Thyroid gland (tissue), 4 donors: Measurements from ENCODE around the gene SLC4A4.

ENCODE experiments used
- POLR2A ChIP-seq, 2 donors: fragments of 450-650 bp; IDR thresholded peaks; one replicate each; pipeline ENCODE4 v1.6.1; 2017; ENCODE audit warnings: antibody characterized with exemption in 2 of 2, mild to moderate bottlenecking in 2 of 2, moderate library complexity in 1 of 2
- TF ChIP-seq, protein P1 (sequence below), 6 experiments: fragments of 200-600 bp in 3 of 6; fragments of 450-650 bp in 3 of 6; sonication (generic) in 3 of 6; IDR thresholded peaks; one replicate each; pipeline ENCODE4 v1.5.1; 2016 to 2019; ENCODE audit warnings: antibody characterized with exemption in 6 of 6, mild to moderate bottlenecking in 2 of 6, inconsistent platforms in 1 of 6, moderate library complexity in 1 of 6

DNA sequence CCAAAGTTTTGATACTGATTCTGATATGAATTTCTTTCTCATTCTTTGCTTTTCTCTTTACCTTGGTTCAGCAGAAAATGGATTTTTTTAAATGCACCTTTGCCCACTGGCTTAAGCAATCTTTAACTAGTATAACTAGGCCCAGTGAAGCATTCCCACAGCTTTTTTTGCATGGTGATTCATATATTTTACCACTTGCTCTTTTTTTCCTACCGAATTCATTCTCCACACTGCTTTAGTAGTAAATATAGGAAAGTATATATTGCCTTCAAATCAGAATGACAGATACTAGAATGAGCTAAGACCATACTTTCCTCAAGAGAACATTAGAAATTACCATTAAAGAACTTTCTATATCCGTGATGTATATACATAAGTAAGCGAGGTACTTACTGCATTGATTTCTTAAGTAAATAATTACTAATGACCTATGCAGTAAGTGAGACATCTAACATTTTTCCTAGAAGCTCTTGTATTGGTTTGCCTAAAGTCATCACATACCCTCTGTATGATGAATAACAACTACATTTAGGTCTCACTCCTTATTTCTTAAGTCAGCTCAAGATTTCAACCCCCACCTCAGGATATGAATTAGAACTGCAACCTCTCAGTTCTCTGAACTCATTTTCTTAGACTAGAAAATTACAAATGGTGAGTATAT is 44.2 kb downstream of the SLC4A4 start:
- TF ChIP-seq, protein P1, sequence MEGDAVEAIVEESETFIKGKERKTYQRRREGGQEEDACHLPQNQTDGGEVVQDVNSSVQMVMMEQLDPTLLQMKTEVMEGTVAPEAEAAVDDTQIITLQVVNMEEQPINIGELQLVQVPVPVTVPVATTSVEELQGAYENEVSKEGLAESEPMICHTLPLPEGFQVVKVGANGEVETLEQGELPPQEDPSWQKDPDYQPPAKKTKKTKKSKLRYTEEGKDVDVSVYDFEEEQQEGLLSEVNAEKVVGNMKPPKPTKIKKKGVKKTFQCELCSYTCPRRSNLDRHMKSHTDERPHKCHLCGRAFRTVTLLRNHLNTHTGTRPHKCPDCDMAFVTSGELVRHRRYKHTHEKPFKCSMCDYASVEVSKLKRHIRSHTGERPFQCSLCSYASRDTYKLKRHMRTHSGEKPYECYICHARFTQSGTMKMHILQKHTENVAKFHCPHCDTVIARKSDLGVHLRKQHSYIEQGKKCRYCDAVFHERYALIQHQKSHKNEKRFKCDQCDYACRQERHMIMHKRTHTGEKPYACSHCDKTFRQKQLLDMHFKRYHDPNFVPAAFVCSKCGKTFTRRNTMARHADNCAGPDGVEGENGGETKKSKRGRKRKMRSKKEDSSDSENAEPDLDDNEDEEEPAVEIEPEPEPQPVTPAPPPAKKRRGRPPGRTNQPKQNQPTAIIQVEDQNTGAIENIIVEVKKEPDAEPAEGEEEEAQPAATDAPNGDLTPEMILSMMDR (IDR thresholded peaks at IDR 0.05), result no peak
- TF ChIP-seq POLR2A (IDR thresholded peaks at IDR 0.05), result no peak
